ENCODE results near the gene BCL2. TPM values are rescaled to one million over a fixed set of nuclear protein-coding genes. Genes with fewer than 3 reads are reported as not detected.

Gene BCL2
- total RNA-seq, 8 experiments from 2014 or later: 0.97 to 29.2 (median 5.8) TPM

GRCh38 chr18:63346031-63346430 lies 26.5 kb upstream of the BCL2 start:
- ATAC-seq (replicated peaks in 6 of 8): peak in 1 of 8 experiments; percentile 34
- H3K4me1 ChIP-seq (replicated peaks in 1 of 2): no peaks in the 10 kb centered on the region
- WGBS, 10 experiments: 11 to 100% (median 82%) methylated on average over 1 to 5 of the region's 7 CpGs; no CpG with 5 or more reads in 2 of the 10 experiments
- H3K4me3 ChIP-seq: no peak overlapping the region
- H3K27ac ChIP-seq: no peak overlapping the region
- in situ Hi-C loops (cut with MboI; ENCODE audit: low pct_unique_long_range_greater_than_20kb in 2 of 9, low sequenced_read_pairs in 9 of 9, unreplicated experiment in 9 of 9): loop anchor here in 3 of 9 experiments (25.0 kb wide), 1 partner anchor 334 kb away; no protein-coding TSS in a partner anchor

- no peaks in the 10 kb centered on the region for H3K4me1 ChIP-seq (replicated peaks in 1 of 2)
- ATAC-seq (replicated peaks in 6 of 8): no peak
- in situ Hi-C loops (cut with MboI; ENCODE audit: low pct_unique_long_range_greater_than_20kb in 2 of 9, low sequenced_read_pairs in 9 of 9, unreplicated experiment in 9 of 9): loop anchor here in 3 of 9 experiments (25.0 kb wide), 1 partner anchor 333 kb away; no protein-coding TSS in a partner anchor
- H3K27ac ChIP-seq: no peak overlapping the region
- 80 to 100% (median 94%) methylated on average over 1 to 2 of the region's 2 CpGs; no CpG with 5 or more reads in 5 of the 10 experiments for WGBS, 10 experiments
- H3K4me3 ChIP-seq: no peak overlapping the region
Measured at GRCh38 chr18:63344918-63345317, 25.3 kb upstream of the BCL2 start.

GRCh38 chr18:63344263-63344662 lies 24.7 kb upstream of the BCL2 start:
- Histone ChIP-seq H3K4me3 (no peak overlapping the region), H3K27ac (no peak overlapping the region), H3K4me1 (replicated peaks in 1 of 2) (no peaks in the 10 kb centered on the region)
- ATAC-seq (replicated peaks in 6 of 8): no peak
- 56 to 100% (median 93%) methylated on average over 1 to 5 of the region's 5 CpGs; no CpG with 5 or more reads in 1 of the 10 experiments for WGBS, 10 experiments
- in situ Hi-C loops (cut with MboI; ENCODE audit: low pct_unique_long_range_greater_than_20kb in 2 of 9, low sequenced_read_pairs in 9 of 9, unreplicated experiment in 9 of 9): loop anchor here in 3 of 9 experiments (25.0 kb wide), 1 partner anchor 332 kb away; no protein-coding TSS in a partner anchor

GRCh38 chr18:63342206-63342605 lies 22.6 kb upstream of the BCL2 start:
- ATAC-seq (replicated peaks in 6 of 8): peak in 5 of 8 experiments; percentile 48 to 86 (median 58)
- H3K27ac ChIP-seq: no peak overlapping the region
- H3K4me1 ChIP-seq (replicated peaks in 1 of 2): no peaks in the 10 kb centered on the region
- in situ Hi-C loops (cut with MboI; ENCODE audit: low pct_unique_long_range_greater_than_20kb in 2 of 9, low sequenced_read_pairs in 9 of 9, unreplicated experiment in 9 of 9): loop anchor here in 3 of 9 experiments (25.0 kb wide), 1 partner anchor 330 kb away; no protein-coding TSS in a partner anchor
- H3K4me3 ChIP-seq: no peak overlapping the region
- 10 to 72% (median 30%) methylated on average over 2 to 5 of the region's 5 CpGs for WGBS, 10 experiments

GRCh38 chr18:63339920-63340484 lies 20.4 kb upstream of the BCL2 start:
- peak in 1 of 8 experiments; percentile 48 for ATAC-seq (replicated peaks in 6 of 8)
- Histone ChIP-seq H3K4me1 (replicated peaks in 1 of 2) (no peaks in the 10 kb centered on the region), H3K27ac (no peak overlapping the region), H3K4me3 (no peak overlapping the region)
- 0 to 53% (median 20%) methylated on average over 1 to 3 of the region's 4 CpGs for WGBS, 10 experiments
- in situ Hi-C loops (cut with MboI; ENCODE audit: low pct_unique_long_range_greater_than_20kb in 2 of 9, low sequenced_read_pairs in 9 of 9, unreplicated experiment in 9 of 9): loop anchor here in 4 of 9 experiments (10.0 to 25.0 kb wide), 2 partner anchors 325 to 328 kb away; no protein-coding TSS in a partner anchor

GRCh38 chr18:63336366-63337099 lies 17.0 kb upstream of the BCL2 start:
- H3K4me1 ChIP-seq (replicated peaks in 1 of 2): no peaks in the 10 kb centered on the region
- in situ Hi-C loops (cut with MboI; ENCODE audit: low pct_unique_long_range_greater_than_20kb in 2 of 9, low sequenced_read_pairs in 9 of 9, unreplicated experiment in 9 of 9): loop anchor here in 4 of 9 experiments (10.0 to 25.0 kb wide), 2 partner anchors 322 to 324 kb away; no protein-coding TSS in a partner anchor
- peak in 2 of 8 experiments; percentile 90 to 92 for ATAC-seq (replicated peaks in 6 of 8)
- no peak overlapping the region for H3K4me3 ChIP-seq
- no peak overlapping the region for H3K27ac ChIP-seq
- 12 to 91% (median 81%) methylated on average over 2 to 8 of the region's 8 CpGs for WGBS, 10 experiments

GRCh38 chr18:63331105-63331504 lies 11.5 kb upstream of the BCL2 start:
- no peak for ATAC-seq (replicated peaks in 6 of 8)
- WGBS, 10 experiments: 78 to 100% (median 90%) methylated on average over 3 to 4 of the region's 4 CpGs; no CpG with 5 or more reads in 3 of the 10 experiments
- Histone ChIP-seq H3K27ac (no peak overlapping the region), H3K4me3 (no peak overlapping the region), H3K4me1 (replicated peaks in 1 of 2) (no peaks in the 10 kb centered on the region)
- in situ Hi-C loops (cut with MboI; ENCODE audit: low pct_unique_long_range_greater_than_20kb in 2 of 9, low sequenced_read_pairs in 9 of 9, unreplicated experiment in 9 of 9): loop anchor here in 4 of 9 experiments (10.0 to 25.0 kb wide), 2 partner anchors 316 to 319 kb away; no protein-coding TSS in a partner anchor

- Histone ChIP-seq H3K27ac (no peak overlapping the region), H3K4me3 (no peak overlapping the region), H3K4me1 (replicated peaks in 1 of 2) (no peaks in the 10 kb centered on the region)
- in situ Hi-C loops (cut with MboI; ENCODE audit: low pct_unique_long_range_greater_than_20kb in 2 of 9, low sequenced_read_pairs in 9 of 9, unreplicated experiment in 9 of 9): loop anchor here in 8 of 9 experiments (5.0 to 25.0 kb wide), 3 partner anchors 312 to 317 kb away; no protein-coding TSS in a partner anchor
- no peak for ATAC-seq (replicated peaks in 6 of 8)
- whole genome bisulfite sequencing, 10 experiments: 63 to 98% (median 88%) methylated on average over 4 to 7 of the region's 7 CpGs; no CpG with 5 or more reads in 1 of the 10 experiments
Measured at GRCh38 chr18:63329431-63330145, 10.0 kb upstream of the BCL2 start.

GRCh38 chr18:63326011-63326410 lies 6.4 kb upstream of the BCL2 start:
- H3K4me3 ChIP-seq: no peak overlapping the region
- peaks cover 2 to 6% of the 10 kb centered on the region in 2 donors for H3K4me1 ChIP-seq (replicated peaks in 1 of 2)
- WGBS, 10 experiments: 51 to 100% (median 83%) methylated on average over 1 to 5 of the region's 5 CpGs; no CpG with 5 or more reads in 1 of the 10 experiments
- no peak for ATAC-seq (replicated peaks in 6 of 8)
- H3K27ac ChIP-seq: no peak overlapping the region
- in situ Hi-C loops (cut with MboI; ENCODE audit: low pct_unique_long_range_greater_than_20kb in 2 of 9, low sequenced_read_pairs in 9 of 9, unreplicated experiment in 9 of 9): loop anchor here in 7 of 9 experiments (5.0 to 25.0 kb wide), 3 partner anchors 309 to 314 kb away; no protein-coding TSS in a partner anchor

- H3K27ac ChIP-seq: no peak overlapping the region
- H3K4me3 ChIP-seq: no peak overlapping the region
- H3K4me1 ChIP-seq (replicated peaks in 1 of 2): peaks cover 6 to 11% of the 10 kb centered on the region in 2 donors
- WGBS, 10 experiments: 58 to 100% (median 91%) methylated on average over 1 to 11 of the region's 11 CpGs
- no peak for ATAC-seq (replicated peaks in 6 of 8)
- in situ Hi-C loops (cut with MboI; ENCODE audit: low pct_unique_long_range_greater_than_20kb in 2 of 9, low sequenced_read_pairs in 9 of 9, unreplicated experiment in 9 of 9): loop anchor here in 7 of 9 experiments (5.0 to 25.0 kb wide), 3 partner anchors 308 to 313 kb away; no protein-coding TSS in a partner anchor
Measured at GRCh38 chr18:63325086-63325686, 5.6 kb upstream of the BCL2 start.

GRCh38 chr18:63322908-63323634 lies 3.5 kb upstream of the BCL2 start:
- Histone ChIP-seq H3K4me3 (no peak overlapping the region), H3K27ac (no peak overlapping the region), H3K4me1 (replicated peaks in 1 of 2) (peaks cover 6 to 12% of the 10 kb centered on the region in 2 donors)
- in situ Hi-C loops (cut with MboI; ENCODE audit: low pct_unique_long_range_greater_than_20kb in 2 of 9, low sequenced_read_pairs in 9 of 9, unreplicated experiment in 9 of 9): loop anchor here in 4 of 9 experiments (10.0 to 25.0 kb wide), 3 partner anchors 111 to 308 kb away; no protein-coding TSS in a partner anchor
- WGBS, 10 experiments: 0 to 42% (median 19%) methylated on average over 3 to 8 of the region's 8 CpGs; no CpG with 5 or more reads in 1 of the 10 experiments
- ATAC-seq (replicated peaks in 6 of 8): peak in 1 of 8 experiments; percentile 2
